ENCODE data around the gene TMTC2. TPM values are rescaled to one million over a fixed set of nuclear protein-coding genes. Genes with fewer than 3 reads are reported as not detected.

The TMTC2 gene
- total and polyA plus RNA-seq, 2 experiments from 2014 or later = 0.36 to 5.6 TPM

GRCh38 chr12:82953397-82953796 is 266.7 kb downstream of the TMTC2 start:
- H3K9me3 ChIP-seq (ENCODE audit: low read depth) = no peaks in the 10 kb centered on the region
- H3F3A ChIP-seq (ENCODE audit: insufficient read depth) = no peaks in the 10 kb centered on the region
- WGBS, 2 experiments (ENCODE audit: low coverage in 1 of 2, low lambda C conversion rate in 2 of 2, missing lambda C conversion rate in 2 of 2) = 98 to 100% methylated on average over 1 of the region's 1 CpG
- no peak for DNase-seq
- no peaks in the 10 kb centered on the region for H3K36me3 ChIP-seq (ENCODE audit: low read depth)
- no peaks in the 10 kb centered on the region for H3K27me3 ChIP-seq (replicated peaks; ENCODE audit: insufficient read depth)
- TF ChIP-seq EZH2 (IDR thresholded peaks at IDR 0.05; ENCODE audit: insufficient read depth, poor library complexity, severe bottlenecking) (no peak), EZH2phosphoT487 (IDR thresholded peaks at IDR 0.05; ENCODE audit: insufficient read depth, low read depth) (no peak)
- H3K9me2 ChIP-seq (ENCODE audit: insufficient read depth) = no peaks in the 10 kb centered on the region
- in situ Hi-C loops (cut with MboI) = no loop called here
- H3K4me1 ChIP-seq (ENCODE audit: insufficient read depth) = no peaks in the 10 kb centered on the region
- H3K4me2 ChIP-seq (ENCODE audit: unreplicated experiment) = no peak overlapping the region
- H3K9ac ChIP-seq = no peak overlapping the region
- H3K79me2 ChIP-seq (ENCODE audit: insufficient read depth) = no peaks in the 10 kb centered on the region
- no peak overlapping the region for H3K27ac ChIP-seq
- no peak overlapping the region for H3K4me3 ChIP-seq
- no peaks in the 10 kb centered on the region for H4K20me1 ChIP-seq (ENCODE audit: insufficient read depth)
- no peak overlapping the region for H2AFZ ChIP-seq

GRCh38 chr12:82954064-82954463 is 267.4 kb downstream of the TMTC2 start:
- Histone ChIP-seq H4K20me1 (ENCODE audit: insufficient read depth) (no peaks in the 10 kb centered on the region), H3K9ac (no peak overlapping the region), H3K4me1 (ENCODE audit: insufficient read depth) (no peaks in the 10 kb centered on the region), H3F3A (ENCODE audit: insufficient read depth) (no peaks in the 10 kb centered on the region), H3K9me3 (ENCODE audit: low read depth) (no peaks in the 10 kb centered on the region), H2AFZ (no peak overlapping the region), H3K4me2 (ENCODE audit: unreplicated experiment) (no peak overlapping the region), H3K27me3 (replicated peaks; ENCODE audit: insufficient read depth) (no peaks in the 10 kb centered on the region), H3K4me3 (no peak overlapping the region), H3K36me3 (ENCODE audit: low read depth) (no peaks in the 10 kb centered on the region), H3K79me2 (ENCODE audit: insufficient read depth) (no peaks in the 10 kb centered on the region), H3K9me2 (ENCODE audit: insufficient read depth) (no peaks in the 10 kb centered on the region), H3K27ac (no peak overlapping the region)
- DNase-seq = no peak
- in situ Hi-C loops (cut with MboI) = no loop called here
- TF ChIP-seq EZH2 (IDR thresholded peaks at IDR 0.05; ENCODE audit: insufficient read depth, poor library complexity, severe bottlenecking) = no peak
- TF ChIP-seq EZH2phosphoT487 (IDR thresholded peaks at IDR 0.05; ENCODE audit: insufficient read depth, low read depth) = no peak
- WGBS, 2 experiments (ENCODE audit: low coverage in 1 of 2, low lambda C conversion rate in 2 of 2, missing lambda C conversion rate in 2 of 2) = 84% methylated on average over 3 of the region's 3 CpGs

- H3K36me3 ChIP-seq (ENCODE audit: low read depth) = no peaks in the 10 kb centered on the region
- H3K4me2 ChIP-seq (ENCODE audit: unreplicated experiment) = no peak overlapping the region
- in situ Hi-C loops (cut with MboI) = no loop called here
- H3K9ac ChIP-seq = no peak overlapping the region
- no peaks in the 10 kb centered on the region for H3K9me3 ChIP-seq (ENCODE audit: low read depth)
- no peaks in the 10 kb centered on the region for H3K79me2 ChIP-seq (ENCODE audit: insufficient read depth)
- no peak for DNase-seq
- no peaks in the 10 kb centered on the region for H4K20me1 ChIP-seq (ENCODE audit: insufficient read depth)
- H3K4me3 ChIP-seq = no peak overlapping the region
- no peaks in the 10 kb centered on the region for H3K4me1 ChIP-seq (ENCODE audit: insufficient read depth)
- no peak for TF ChIP-seq EZH2phosphoT487 (IDR thresholded peaks at IDR 0.05; ENCODE audit: insufficient read depth, low read depth)
- no peak for TF ChIP-seq EZH2 (IDR thresholded peaks at IDR 0.05; ENCODE audit: insufficient read depth, poor library complexity, severe bottlenecking)
- no peaks in the 10 kb centered on the region for H3K9me2 ChIP-seq (ENCODE audit: insufficient read depth)
- no peak overlapping the region for H2AFZ ChIP-seq
- WGBS, 2 experiments (ENCODE audit: low coverage in 1 of 2, low lambda C conversion rate in 2 of 2, missing lambda C conversion rate in 2 of 2) = 92 to 98% methylated on average over 2 of the region's 2 CpGs
- H3K27ac ChIP-seq = no peak overlapping the region
- H3F3A ChIP-seq (ENCODE audit: insufficient read depth) = no peaks in the 10 kb centered on the region
- no peaks in the 10 kb centered on the region for H3K27me3 ChIP-seq (replicated peaks; ENCODE audit: insufficient read depth)
Measured at GRCh38 chr12:82954572-82954971, 267.9 kb downstream of the TMTC2 start.

GRCh38 chr12:82955043-82955442 is 268.3 kb downstream of the TMTC2 start:
- TF ChIP-seq EZH2phosphoT487 (IDR thresholded peaks at IDR 0.05; ENCODE audit: insufficient read depth, low read depth) (no peak), EZH2 (IDR thresholded peaks at IDR 0.05; ENCODE audit: insufficient read depth, poor library complexity, severe bottlenecking) (no peak)
- H3K4me3 ChIP-seq = no peak overlapping the region
- H3K9me3 ChIP-seq (ENCODE audit: low read depth) = no peaks in the 10 kb centered on the region
- H3K79me2 ChIP-seq (ENCODE audit: insufficient read depth) = no peaks in the 10 kb centered on the region
- 89 to 96% methylated on average over 1 of the region's 1 CpG for WGBS, 2 experiments (ENCODE audit: low coverage in 1 of 2, low lambda C conversion rate in 2 of 2, missing lambda C conversion rate in 2 of 2)
- H3K4me1 ChIP-seq (ENCODE audit: insufficient read depth) = no peaks in the 10 kb centered on the region
- no peak overlapping the region for H3K4me2 ChIP-seq (ENCODE audit: unreplicated experiment)
- H3K36me3 ChIP-seq (ENCODE audit: low read depth) = no peaks in the 10 kb centered on the region
- no peaks in the 10 kb centered on the region for H3K9me2 ChIP-seq (ENCODE audit: insufficient read depth)
- DNase-seq = peak; percentile 1
- no peak overlapping the region for H2AFZ ChIP-seq
- no peak overlapping the region for H3K9ac ChIP-seq
- no peak overlapping the region for H3K27ac ChIP-seq
- no peaks in the 10 kb centered on the region for H3K27me3 ChIP-seq (replicated peaks; ENCODE audit: insufficient read depth)
- H3F3A ChIP-seq (ENCODE audit: insufficient read depth) = no peaks in the 10 kb centered on the region
- in situ Hi-C loops (cut with MboI) = no loop called here
- H4K20me1 ChIP-seq (ENCODE audit: insufficient read depth) = no peaks in the 10 kb centered on the region

GRCh38 chr12:82958966-82959365 is 272.3 kb downstream of the TMTC2 start:
- Histone ChIP-seq H3K4me2 (ENCODE audit: unreplicated experiment) (no peak overlapping the region), H3K27ac (no peak overlapping the region), H2AFZ (no peak overlapping the region), H3K9me3 (ENCODE audit: low read depth) (no peaks in the 10 kb centered on the region), H3K79me2 (ENCODE audit: insufficient read depth) (no peaks in the 10 kb centered on the region), H3K9ac (no peak overlapping the region), H3K9me2 (ENCODE audit: insufficient read depth) (no peaks in the 10 kb centered on the region), H3F3A (ENCODE audit: insufficient read depth) (no peaks in the 10 kb centered on the region), H3K4me1 (ENCODE audit: insufficient read depth) (no peaks in the 10 kb centered on the region), H3K4me3 (no peak overlapping the region), H3K27me3 (replicated peaks; ENCODE audit: insufficient read depth) (no peaks in the 10 kb centered on the region), H4K20me1 (ENCODE audit: insufficient read depth) (no peaks in the 10 kb centered on the region), H3K36me3 (ENCODE audit: low read depth) (no peaks in the 10 kb centered on the region)
- no peak for DNase-seq
- in situ Hi-C loops (cut with MboI) = no loop called here
- TF ChIP-seq EZH2phosphoT487 (IDR thresholded peaks at IDR 0.05; ENCODE audit: insufficient read depth, low read depth) = no peak
- no peak for TF ChIP-seq EZH2 (IDR thresholded peaks at IDR 0.05; ENCODE audit: insufficient read depth, poor library complexity, severe bottlenecking)

Data from GM23248 (cell line).